Fibroblast of skin of right biceps (primary cell): ENCODE results near the gene KRT6B.
"Not testable (repeated sequence)": the region's sequence is repeated elsewhere in the genome, so short reads cannot be mapped to it uniquely, and the experiment has no call there.

ENCODE experiments used
- DNase-seq: peaks from one replicate; pipeline ENCODE4 v3.0.0-alpha.2; 2013

Gene KRT6B

DNA sequence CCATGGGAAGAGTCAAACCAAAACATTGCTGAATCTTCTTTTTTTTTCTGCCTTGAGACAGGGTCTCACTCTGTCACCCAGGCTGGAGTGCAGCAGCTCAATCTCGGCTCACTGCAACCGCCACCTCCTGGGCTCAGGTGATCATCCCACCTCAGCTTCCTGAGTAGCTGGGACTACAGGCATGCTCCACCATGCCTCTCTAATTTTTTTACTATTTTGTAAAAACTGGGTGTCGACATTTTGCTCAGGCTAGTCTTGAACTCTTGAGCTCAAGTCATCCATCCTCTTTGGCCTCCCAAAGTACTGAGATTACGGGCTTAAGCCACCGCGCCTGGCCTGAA, 16.3 kb downstream of the KRT6B start:
- no peak for DNase-seq

- DNase-seq, result peak; percentile 55
Measured at GRCh38 chr12:52434760-52435530, 17.0 kb downstream of the KRT6B start.

- peak; percentile 49 for DNase-seq
Measured at GRCh38 chr12:52434081-52434733, 17.7 kb downstream of the KRT6B start, which contains the start of gene KRT75. Gene KRT75 (minus strand): TSS chr12:52434371. CDS start chr12:52434304, 67 bp downstream.

- no peak for DNase-seq
Measured at GRCh38 chr12:52433501-52434080, 18.4 kb downstream of the KRT6B start.

GRCh38 chr12:52432559-52433207, 19.3 kb downstream of the KRT6B start:
- DNase-seq, result no peak

- DNase-seq, result no peak
Measured at GRCh38 chr12:52428121-52428520, 23.8 kb downstream of the KRT6B start.

DNA sequence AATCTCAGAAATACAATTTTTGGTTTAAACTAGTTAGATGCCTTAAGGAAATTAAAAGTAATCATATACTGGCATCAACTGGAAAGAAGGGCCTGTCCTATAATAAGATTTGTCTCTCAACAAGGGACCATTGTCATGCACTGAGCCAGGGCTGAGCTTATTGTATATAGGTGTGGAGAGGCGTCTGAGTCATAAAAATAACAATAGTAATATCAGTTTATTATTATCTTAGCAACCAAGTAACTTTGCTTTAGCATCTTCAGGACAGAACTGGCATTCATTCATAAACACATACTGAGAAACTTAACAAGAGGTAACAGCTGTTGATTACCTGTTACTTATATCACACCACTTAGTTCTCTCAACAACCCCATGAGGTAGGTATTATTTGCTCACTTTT, 24.9 kb downstream of the KRT6B start:
- DNase-seq, result no peak

- no peak for DNase-seq
Measured at GRCh38 chr12:52426034-52426433, 25.9 kb downstream of the KRT6B start.

DNA sequence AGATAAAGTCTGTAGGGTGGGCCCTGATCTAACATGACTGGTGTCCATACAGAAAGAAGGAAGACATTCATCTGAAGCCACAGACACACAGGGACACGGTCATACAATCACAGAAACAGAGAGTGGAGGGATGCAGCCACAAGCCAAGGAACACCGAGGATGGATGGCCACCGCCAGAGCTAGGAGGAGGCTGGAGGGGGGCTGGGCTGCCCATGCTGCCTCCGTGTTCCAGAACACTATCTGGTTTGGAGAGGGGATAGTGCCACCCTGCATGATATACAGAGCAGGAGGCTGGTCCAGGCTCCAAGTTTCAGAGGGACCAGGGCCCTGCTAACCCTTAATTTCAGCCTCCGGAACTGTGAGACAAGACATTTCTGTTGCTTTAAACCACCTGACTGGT, 26.5 kb downstream of the KRT6B start:
- no peak for DNase-seq

GRCh38 chr12:52423661-52424500, 28.1 kb downstream of the KRT6B start:
- no peak for DNase-seq

DNA sequence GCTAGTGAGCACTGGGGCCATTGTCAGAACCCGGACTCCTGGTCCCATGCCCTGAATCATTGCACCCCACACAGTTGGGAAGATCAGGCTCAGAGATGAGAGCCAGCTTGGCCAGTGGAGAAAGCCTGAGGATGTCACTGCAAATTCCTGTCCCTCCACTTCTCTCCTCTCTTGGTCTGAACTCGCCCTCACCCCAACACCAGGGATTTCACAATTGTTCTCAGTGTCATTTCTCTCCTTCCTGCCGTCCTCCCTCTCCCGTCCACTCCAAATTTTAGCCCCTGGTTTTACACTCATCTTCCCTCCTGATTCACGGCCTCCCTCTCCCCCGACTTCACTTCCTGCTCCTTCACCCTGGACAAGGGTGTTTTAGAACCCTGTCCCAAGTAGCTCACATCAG, 28.9 kb downstream of the KRT6B start:
- DNase-seq, result no peak

DNA sequence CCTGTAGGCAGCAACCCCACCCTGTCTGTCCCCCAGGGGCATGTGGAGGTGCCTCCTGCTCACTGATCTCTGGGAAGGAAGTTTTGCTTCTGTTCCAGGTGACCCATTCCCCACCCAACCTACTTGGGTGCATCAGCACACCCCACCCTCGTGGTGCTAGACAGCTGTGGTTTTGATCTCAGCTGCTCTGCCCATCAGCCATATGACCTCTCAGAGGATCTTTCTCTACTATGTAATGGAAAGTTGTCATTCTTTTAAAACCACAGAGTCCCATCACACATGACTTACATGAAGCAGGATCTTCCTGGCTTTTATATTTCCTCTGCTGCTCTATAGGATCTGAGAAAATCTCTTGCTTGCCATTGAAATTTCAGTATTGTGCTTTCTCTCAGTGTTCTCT, 32.3 kb downstream of the KRT6B start:
- peak; percentile 52 for DNase-seq

DNA sequence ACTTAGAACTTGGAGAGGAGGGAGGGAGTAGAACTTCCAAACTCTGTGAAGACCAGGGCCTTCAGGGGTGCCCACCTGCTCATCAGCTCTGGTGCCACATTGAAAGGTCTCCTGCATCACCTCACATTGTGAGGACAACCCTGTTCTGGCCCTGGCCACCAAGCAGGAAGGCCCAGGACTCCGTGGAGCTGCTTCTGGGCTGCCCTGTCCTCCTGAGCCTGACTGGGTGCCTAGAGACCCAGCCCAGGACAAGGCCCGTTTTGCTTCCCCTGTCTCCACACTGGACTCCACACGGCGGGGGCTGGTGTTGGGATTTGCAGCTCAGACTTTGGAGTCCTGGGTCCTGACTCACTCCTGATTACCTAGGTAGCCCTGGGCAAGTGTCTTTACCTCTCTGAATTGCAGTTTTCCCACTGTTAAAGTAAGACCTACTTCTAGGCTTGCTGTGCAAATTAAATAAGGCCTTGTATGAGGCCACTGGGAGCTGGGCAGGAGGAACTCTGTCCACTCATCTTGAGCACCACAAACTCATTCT, 33.3 kb downstream of the KRT6B start:
- no peak for DNase-seq

DNA sequence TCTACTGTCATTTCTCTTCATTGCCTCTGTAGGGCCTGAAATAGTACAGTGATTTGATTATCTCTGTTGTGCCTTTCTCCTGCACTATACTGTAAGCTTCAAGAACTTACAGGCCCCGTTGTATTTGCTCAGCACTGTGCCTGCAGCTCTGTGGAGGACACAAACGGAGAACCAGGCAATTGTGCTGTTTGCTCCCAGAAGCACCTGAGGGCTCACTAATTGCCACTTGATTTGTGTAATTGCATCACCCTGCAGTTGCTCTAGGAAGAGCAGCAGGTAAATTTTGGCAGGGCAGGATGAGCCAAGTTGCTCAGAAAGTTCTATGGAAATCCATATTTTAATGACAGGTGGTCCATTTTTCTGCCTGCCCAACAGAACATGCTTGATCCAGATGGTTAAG, 34.2 kb downstream of the KRT6B start:
- no peak for DNase-seq

GRCh38 chr12:52416795-52417194, 35.2 kb downstream of the KRT6B start:
- DNase-seq, result no peak

- peak; percentile 88 for DNase-seq
Measured at GRCh38 chr12:52415870-52416750, 35.8 kb downstream of the KRT6B start.

- DNase-seq, result no peak
Measured at GRCh38 chr12:52414936-52415335, 37.0 kb downstream of the KRT6B start.

DNA sequence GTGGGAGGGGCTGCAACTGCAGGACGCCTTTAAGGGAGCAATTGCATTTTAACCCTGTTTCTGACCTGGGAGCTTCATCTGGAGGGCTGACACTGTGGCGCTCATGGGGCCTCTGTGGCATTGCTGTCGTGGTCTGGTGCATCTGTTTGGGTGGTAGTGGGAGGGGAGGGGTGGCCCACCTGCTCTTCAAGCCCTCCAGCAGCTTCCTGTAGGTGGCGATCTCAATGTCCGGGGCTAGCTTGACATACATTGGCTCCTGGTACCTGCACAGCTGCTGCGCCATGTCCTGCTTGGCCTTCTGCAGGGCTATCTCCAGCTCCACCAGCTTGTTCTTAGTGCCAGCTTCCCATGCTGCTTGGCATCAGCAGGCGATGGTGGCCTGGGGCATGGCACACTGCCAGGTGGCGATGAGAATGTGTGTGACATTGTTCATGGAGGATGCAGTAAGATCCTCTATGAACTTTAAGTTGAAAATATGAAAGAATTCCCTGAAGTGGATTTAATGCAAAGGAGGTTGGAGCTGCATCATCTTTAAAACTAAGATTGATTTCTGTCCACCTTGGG, 38.1 kb downstream of the KRT6B start:
- DNase-seq, result no peak

- DNase-seq, result no peak
Measured at GRCh38 chr12:52413202-52413601, 38.7 kb downstream of the KRT6B start.

DNA sequence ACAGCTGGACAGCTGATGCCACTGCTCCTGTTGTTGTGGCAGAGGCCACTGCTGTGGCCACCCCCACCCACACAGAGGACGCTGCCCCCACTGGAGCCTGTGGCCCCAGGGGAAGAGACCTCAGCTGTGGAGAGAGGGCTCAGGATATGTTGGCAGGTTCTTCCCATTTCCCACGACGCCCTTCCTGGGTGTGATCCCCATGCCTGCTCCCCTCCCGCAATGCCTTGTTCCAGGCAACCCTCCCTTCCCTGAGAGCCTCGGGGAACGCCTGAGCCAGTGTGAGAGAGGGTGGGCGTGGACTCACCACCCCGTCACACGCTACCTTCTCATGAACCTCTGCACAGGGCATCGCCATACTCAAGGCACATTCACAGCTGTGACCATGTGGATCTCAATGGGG, 40.1 kb downstream of the KRT6B start:
- DNase-seq, result no peak

DNA sequence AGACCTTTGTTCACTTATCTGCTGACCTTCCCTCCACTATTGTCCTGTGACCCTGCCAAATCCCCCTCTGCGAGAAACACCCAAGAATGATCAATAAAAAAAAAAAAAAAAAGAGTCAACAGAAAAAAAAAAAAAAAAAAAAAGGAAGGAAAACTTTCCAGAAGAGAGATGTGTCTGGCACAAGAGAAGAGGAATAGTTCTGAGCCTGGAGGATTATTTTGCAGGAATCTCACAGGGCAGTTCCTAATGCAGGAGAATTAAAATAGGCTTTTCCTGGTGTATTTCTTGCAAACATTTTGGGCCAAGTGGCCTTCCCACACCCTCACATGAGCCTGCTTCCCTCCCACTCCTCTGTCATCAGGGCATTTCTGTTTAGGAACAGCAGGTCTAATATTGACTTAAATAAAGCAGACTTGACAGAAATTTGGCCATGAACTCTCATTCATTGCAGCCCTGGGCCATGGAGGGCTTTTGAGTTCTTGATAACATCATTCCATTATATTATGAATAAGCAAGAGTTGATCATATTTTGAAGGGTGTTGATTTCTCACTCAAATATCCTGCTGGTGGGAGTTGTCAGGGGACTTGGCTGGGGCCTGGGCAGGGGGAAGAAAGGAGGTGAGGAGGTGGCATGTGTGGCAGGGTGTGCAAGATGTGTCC, 41.2 kb downstream of the KRT6B start:
- DNase-seq, result not testable (repeated sequence)
